Thyroid gland (tissue), 4 donors: Measurements from ENCODE around the gene SUPT7L. TPM values are rescaled to one million over a fixed set of nuclear protein-coding genes. Genes with fewer than 3 reads are reported as not detected.
A peak's percentile ranks its signal among the peaks of the same experiment; 100 is the strongest.

Source experiments
- DNase-seq, 2 donors: peaks; one replicate each; pipeline ENCODE4 v3.0.0-alpha.2; 2019
- H3K27ac ChIP-seq, 3 donors: fragments of 200-600 bp; sonication (generic); 1 replicate in 2 of 3; 2 replicates in 1 of 3; pipeline ENCODE4 v1.5.1; 2016 to 2019; ENCODE audit warnings: mild to moderate bottlenecking in 1 of 3, moderate library complexity in 1 of 3
- H3K27me3 ChIP-seq: fragments of 200-600 bp; sonication (generic); one replicate; pipeline ENCODE4 v1.5.1; 2019
- H3K36me3 ChIP-seq, 2 donors: fragments of 200-600 bp; sonication (generic); one replicate each; pipeline ENCODE4 v1.5.1; 2016 to 2019
- H3K4me1 ChIP-seq, 2 donors: fragments of 200-600 bp; sonication (generic); one replicate each; pipeline ENCODE4 v1.5.1; 2017 to 2019
- H3K4me3 ChIP-seq, 3 donors: fragments of 200-600 bp; sonication (generic); replicated peaks in 1 of 3; 1 replicate in 2 of 3; 2 replicates in 1 of 3; pipeline ENCODE4 v1.5.1; 2016; ENCODE audit warnings: mild to moderate bottlenecking in 1 of 3
- H3K9me3 ChIP-seq: fragments of 200-600 bp; sonication (generic); one replicate; pipeline ENCODE4 v1.5.1; 2017
- CTCF ChIP-seq, 6 experiments: fragments of 200-600 bp in 3 of 6; fragments of 450-650 bp in 3 of 6; sonication (generic) in 3 of 6; IDR thresholded peaks; one replicate each; pipeline ENCODE4 v1.5.1; 2016 to 2019; ENCODE audit warnings: antibody characterized with exemption in 6 of 6, mild to moderate bottlenecking in 2 of 6, inconsistent platforms in 1 of 6, moderate library complexity in 1 of 6
- POLR2A ChIP-seq, 2 donors: fragments of 450-650 bp; IDR thresholded peaks; one replicate each; pipeline ENCODE4 v1.6.1; 2017; ENCODE audit warnings: antibody characterized with exemption in 2 of 2, mild to moderate bottlenecking in 2 of 2, moderate library complexity in 1 of 2
- WGBS, 2 donors: methylation state at CpG; one replicate each; pipeline ENCODE4 v1.1.5; 2017; 5-methylcytosine and 5-hydroxymethylcytosine counted together
- intact Hi-C: fragments of 100-400 bp; cut with DNase I; formaldehyde crosslinking; loops from one replicate; pipeline ENCODE4 v1.15.1; 2023
- total RNA-seq, 4 donors: library from RNA; depleted of rRNA; stranded (reverse); fragments of >200 nt; gene quantifications; one replicate each; pipeline ENCODE4 v1.2.3, GENCODE V29; 2016

SUPT7L gene, protein sequence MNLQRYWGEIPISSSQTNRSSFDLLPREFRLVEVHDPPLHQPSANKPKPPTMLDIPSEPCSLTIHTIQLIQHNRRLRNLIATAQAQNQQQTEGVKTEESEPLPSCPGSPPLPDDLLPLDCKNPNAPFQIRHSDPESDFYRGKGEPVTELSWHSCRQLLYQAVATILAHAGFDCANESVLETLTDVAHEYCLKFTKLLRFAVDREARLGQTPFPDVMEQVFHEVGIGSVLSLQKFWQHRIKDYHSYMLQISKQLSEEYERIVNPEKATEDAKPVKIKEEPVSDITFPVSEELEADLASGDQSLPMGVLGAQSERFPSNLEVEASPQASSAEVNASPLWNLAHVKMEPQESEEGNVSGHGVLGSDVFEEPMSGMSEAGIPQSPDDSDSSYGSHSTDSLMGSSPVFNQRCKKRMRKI
- total RNA-seq: 10 to 100 TPM; 24.9 to 38.1 (median 29.6) TPM

GRCh38 chr2:27663285-27664153 is at the start of gene SUPT7L, which contains the start of gene SLC4A1AP:
Gene SUPT7L (minus strand): TSS chr2:27663614. CDS start chr2:27662192, 1,422 bp downstream.
Gene SLC4A1AP (plus strand): TSS chr2:27663889. CDS start chr2:27663915, 26 bp downstream.
- intact Hi-C loops: loop anchor here (10.0 kb wide), 1 partner anchor 169 kb away; the partner anchor contains the start of genes FNDC4 and GCKR
- peak within 1 kb of the TSS; percentile 62 to 84 (median 68) for H3K4me3 ChIP-seq
- H3K36me3 ChIP-seq: peaks cover 23 to 27% of the 10 kb centered on the region in 2 donors
- WGBS, 2 donors: 0 to 1% methylated on average over 54 to 56 of the region's 56 CpGs
- peaks cover 16 to 17% of the 10 kb centered on the region in 2 donors for H3K4me1 ChIP-seq
- TF ChIP-seq CTCF (IDR thresholded peaks at IDR 0.05): peak in 1 of 6 experiments; percentile 12
- no peak for TF ChIP-seq POLR2A (IDR thresholded peaks at IDR 0.05)
- no peaks in the 10 kb centered on the region for H3K9me3 ChIP-seq
- DNase-seq: peak; percentile 61 to 62
- peak within 1 kb of the TSS; percentile 54 to 89 (median 88) for H3K27ac ChIP-seq
- no peaks in the 10 kb centered on the region for H3K27me3 ChIP-seq

- no peaks in the 10 kb centered on the region for H3K27me3 ChIP-seq
- no peak overlapping the region for H3K27ac ChIP-seq
- no peak overlapping the region for H3K4me3 ChIP-seq
- 94% methylated on average over 5 of the region's 5 CpGs for WGBS, 2 donors
- intact Hi-C loops: no loop called here
- TF ChIP-seq POLR2A (IDR thresholded peaks at IDR 0.05): no peak
- TF ChIP-seq CTCF (IDR thresholded peaks at IDR 0.05): no peak
- H3K9me3 ChIP-seq: no peaks in the 10 kb centered on the region
- no peaks in the 10 kb centered on the region for H3K36me3 ChIP-seq
- no peaks in the 10 kb centered on the region for H3K4me1 ChIP-seq
- DNase-seq: no peak
These were observed 49.8 kb upstream of the SUPT7L start for GRCh38 chr2:27713201-27713600.

- TF ChIP-seq CTCF (IDR thresholded peaks at IDR 0.05) (no peak), POLR2A (IDR thresholded peaks at IDR 0.05) (no peak)
- intact Hi-C loops: no loop called here
- H3K27me3 ChIP-seq: no peaks in the 10 kb centered on the region
- no peak for DNase-seq
- no peaks in the 10 kb centered on the region for H3K9me3 ChIP-seq
- no peak overlapping the region for H3K4me3 ChIP-seq
- WGBS, 2 donors: 61 to 83% methylated on average over 1 of the region's 1 CpG
- no peaks in the 10 kb centered on the region for H3K4me1 ChIP-seq
- H3K36me3 ChIP-seq: no peaks in the 10 kb centered on the region
- no peak overlapping the region for H3K27ac ChIP-seq
These were observed 49.1 kb upstream of the SUPT7L start for GRCh38 chr2:27712522-27712921.

DNA sequence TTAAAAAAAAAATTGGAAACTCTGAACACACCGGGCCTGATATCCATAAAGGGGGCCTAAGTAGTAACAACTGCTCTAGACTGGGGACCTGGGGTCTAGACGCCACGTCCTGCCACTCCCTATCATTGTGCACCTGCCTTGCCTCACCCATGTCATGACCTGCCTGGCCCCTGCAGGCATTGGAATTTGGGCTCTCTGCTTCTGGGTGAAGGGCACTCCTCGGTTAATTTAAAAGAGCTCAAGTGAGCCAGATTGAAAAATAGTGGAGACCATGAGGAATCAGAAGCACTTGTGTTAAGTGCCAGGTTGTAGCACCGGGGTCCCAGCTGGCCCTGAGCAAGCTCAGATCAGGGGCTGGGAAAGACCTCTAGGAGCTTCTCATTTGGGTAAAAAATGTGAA is 48.4 kb upstream of the SUPT7L start:
- intact Hi-C loops: no loop called here
- no peak overlapping the region for H3K27ac ChIP-seq
- WGBS, 2 donors: 76 to 79% methylated on average over 5 of the region's 5 CpGs
- peaks cover 0 to 3% of the 10 kb centered on the region in 2 donors for H3K4me1 ChIP-seq
- DNase-seq: no peak
- no peaks in the 10 kb centered on the region for H3K36me3 ChIP-seq
- no peaks in the 10 kb centered on the region for H3K9me3 ChIP-seq
- no peaks in the 10 kb centered on the region for H3K27me3 ChIP-seq
- TF ChIP-seq POLR2A (IDR thresholded peaks at IDR 0.05) (no peak), CTCF (IDR thresholded peaks at IDR 0.05) (no peak)
- H3K4me3 ChIP-seq: no peak overlapping the region
